ENCODE results near the gene PXT1. TPM values are rescaled to one million over a fixed set of nuclear protein-coding genes. Genes with fewer than 3 reads are reported as not detected.

Gene PXT1
- total and polyA plus RNA-seq, 9 of the 15 experiments (the other 6 are each of a cell fraction or from before 2014, with no cell fraction given), result 0.09 to 0.11 (median 0.10) TPM; not detected in 5

- TF ChIP-seq ZFP91 (CRISPR knock-in tag; IDR thresholded peaks at IDR 0.05), result no peak
- 0 out of 2 replicates have a peak, but pooled peaks have one; percentile 6 for TF ChIP-seq RAD51 (IDR thresholded peaks at IDR 0.05; ENCODE audit: borderline replicate concordance, low read depth)
- TF ChIP-seq ZNF134 (CRISPR knock-in tag; conservative IDR thresholded peaks at IDR 0.05), result no peak
- peak; percentile 44; the same call in 1 of the 2 replicates for TF ChIP-seq TFAP4 (CRISPR knock-in tag; IDR thresholded peaks at IDR 0.05; ENCODE audit: borderline replicate concordance)
- peak; percentile 93 to 97 for TF ChIP-seq RAD21 (CRISPR knock-in tag; conservative IDR thresholded peaks at IDR 0.05 in 1 of 2, IDR thresholded peaks at IDR 0.05 in 1 of 2)
- TF ChIP-seq SFPQ (IDR thresholded peaks at IDR 0.05; ENCODE audit: low read depth, low read length), result no peak
- peak in 1 of 2 experiments; percentile 52; a peak in 1 of 4 replicates for TF ChIP-seq RCOR1 (IDR thresholded peaks at IDR 0.05; ENCODE audit: borderline replicate concordance in 1 of 2, low read depth in 2 of 2, low read length in 2 of 2)
- no peak for TF ChIP-seq TRIM25 (IDR thresholded peaks at IDR 0.05; ENCODE audit: borderline replicate concordance)
- peak; percentile 89 for TF ChIP-seq REST (IDR thresholded peaks at IDR 0.05; ENCODE audit: borderline replicate concordance)
- TF ChIP-seq REST (CRISPR knock-in tag; IDR thresholded peaks at IDR 0.05; ENCODE audit: low read depth), result no peak
These were observed 82.2 kb downstream of the PXT1 start (continued) for GRCh38 chr6:36360241-36361054.
